Body of pancreas (tissue), 4 donors: ENCODE data around the gene WDR47. TPM values are rescaled to one million over a fixed set of nuclear protein-coding genes. Genes with fewer than 3 reads are reported as not detected.

ENCODE experiments used
- ATAC-seq: fragments of 150-250 bp; one replicate; pipeline ENCODE4 v1.9.1; 2016
- DNase-seq, 4 donors: peaks; one replicate each; pipeline ENCODE4 v3.0.0-alpha.2; 2019
- H3K27ac ChIP-seq, 4 donors: fragments of 200-600 bp; sonication (generic); 1 replicate in 3 of 4; 2 replicates in 1 of 4; pipeline versions ENCODE4 v1.5.1 to v1.6.1; 2016 to 2019; ENCODE audit warnings: mild to moderate bottlenecking in 1 of 4, mixed read lengths in 1 of 4, moderate library complexity in 1 of 4
- H3K27me3 ChIP-seq, 2 donors: fragments of 200-600 bp; sonication (generic); one replicate each; pipeline ENCODE4 v1.6.0; 2016; ENCODE audit warnings: mild to moderate bottlenecking in 1 of 2
- H3K36me3 ChIP-seq, 2 donors: fragments of 200-600 bp; sonication (generic); replicated peaks in 1 of 2; 2 replicates each; pipeline ENCODE4 v1.5.1; 2016; ENCODE audit warnings: low read depth in 2 of 2; ENCODE audit not compliant: insufficient read depth in 1 of 2
- H3K4me1 ChIP-seq: fragments of 200-600 bp; sonication (generic); one replicate; pipeline ENCODE4 v1.6.0; 2016
- H3K4me3 ChIP-seq, 2 donors: fragments of 200-600 bp; sonication (generic); 1 replicate in 1 of 2; 2 replicates in 1 of 2; pipeline ENCODE4 v1.5.1; 2016 to 2019
- H3K9me3 ChIP-seq, 3 donors: fragments of 200-600 bp; sonication (generic); 1 replicate in 2 of 3; 2 replicates in 1 of 3; pipeline ENCODE4 v1.5.1; 2016
- POLR2A ChIP-seq, 3 donors: fragments of 450-650 bp; IDR thresholded peaks; one replicate each; pipeline ENCODE4 v1.6.1; 2016; ENCODE audit warnings: antibody characterized with exemption in 3 of 3, mild to moderate bottlenecking in 2 of 3
- WGBS, 2 donors: methylation state at CpG; one replicate each; pipeline ENCODE4 v1.1.5; 2017; 5-methylcytosine and 5-hydroxymethylcytosine counted together
- intact Hi-C: fragments of 100-400 bp; cut with DNase I; formaldehyde crosslinking; loops from one replicate; pipeline ENCODE4 v1.15.1; 2023
- total RNA-seq, 2 donors: library from RNA; depleted of rRNA; stranded (reverse); fragments of >200 nt; gene quantifications; one replicate each; pipeline ENCODE4 v1.1.0, GENCODE V29; 2016
- TF ChIP-seq, protein P1 (sequence below), 7 experiments: fragments of 450-650 bp in 4 of 7; fragments of 200-600 bp in 3 of 7; sonication (generic) in 3 of 7; IDR thresholded peaks; one replicate each; pipeline ENCODE4 v1.5.1; 2016 to 2019; ENCODE audit warnings: antibody characterized with exemption in 7 of 7

Gene WDR47
- 1 to 10 TPM; 5.6 to 7.3 TPM for total RNA-seq

DNA sequence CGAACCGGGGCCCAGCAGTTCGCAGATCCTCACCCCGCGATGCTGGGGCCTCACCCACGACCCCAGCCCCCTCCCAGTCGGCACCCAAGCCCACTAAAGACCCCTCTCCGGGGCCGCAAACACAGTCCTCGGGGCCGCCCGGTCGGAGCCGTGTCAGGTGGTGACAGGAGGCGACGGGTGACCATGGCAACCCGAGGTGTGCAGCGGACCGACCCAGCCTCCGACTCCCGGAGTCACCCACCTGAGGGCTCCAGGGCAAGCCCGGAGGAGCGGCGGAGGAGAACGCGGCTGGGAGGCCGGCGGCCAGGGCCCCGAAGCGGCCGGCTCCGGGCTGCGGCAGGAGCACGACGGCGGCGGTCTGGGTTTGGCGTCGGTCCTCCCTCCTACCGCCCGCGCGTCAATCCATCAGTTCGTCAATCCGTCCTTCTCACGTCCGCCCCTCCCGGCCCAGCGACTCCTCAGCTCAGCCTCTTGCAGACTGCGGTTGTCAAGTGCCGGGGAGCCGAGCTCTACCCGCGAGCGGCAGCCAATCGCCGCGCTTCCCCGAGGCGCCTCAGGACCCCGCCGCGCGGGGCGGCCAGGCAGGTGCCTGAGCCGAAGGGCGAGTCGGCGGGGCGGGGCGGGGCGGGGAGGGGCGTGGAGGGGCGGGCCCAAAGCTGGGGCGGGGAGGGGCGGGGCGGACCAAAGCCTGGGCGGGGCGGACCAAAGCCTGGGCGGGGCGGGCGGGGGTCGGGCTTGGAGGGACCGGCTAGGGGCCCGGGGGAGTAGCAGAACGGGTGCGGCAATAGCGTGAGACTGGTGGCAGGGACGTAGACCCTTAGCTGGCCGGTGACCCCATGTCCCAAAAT lies at the start of gene WDR47:
TSS of gene WDR47 (minus strand) at position 482 of the 848 bp plus-strand sequence. CDS start 18,590 bp downstream, outside the sequence.
- Histone ChIP-seq H3K36me3 (no peaks in the 10 kb centered on the region), H3K27me3 (no peaks in the 10 kb centered on the region), H3K4me3 (peak within 1 kb of the TSS; percentile 54 to 97), H3K9me3 (no peaks in the 10 kb centered on the region), H3K4me1 (peaks cover 11% of the 10 kb centered on the region), H3K27ac (peak within 1 kb of the TSS; percentile 54 to 88 (median 71))
- DNase-seq: peak; percentile 94 to 97 (median 96)
- intact Hi-C loops: no loop called here
- peak; percentile 100 for ATAC-seq
- WGBS, 2 donors: 0 to 2% methylated on average over 11 to 70 of the region's 90 CpGs
- TF ChIP-seq POLR2A (IDR thresholded peaks at IDR 0.05): peak; percentile 95 to 97 (median 96)
- TF ChIP-seq, protein P1, sequence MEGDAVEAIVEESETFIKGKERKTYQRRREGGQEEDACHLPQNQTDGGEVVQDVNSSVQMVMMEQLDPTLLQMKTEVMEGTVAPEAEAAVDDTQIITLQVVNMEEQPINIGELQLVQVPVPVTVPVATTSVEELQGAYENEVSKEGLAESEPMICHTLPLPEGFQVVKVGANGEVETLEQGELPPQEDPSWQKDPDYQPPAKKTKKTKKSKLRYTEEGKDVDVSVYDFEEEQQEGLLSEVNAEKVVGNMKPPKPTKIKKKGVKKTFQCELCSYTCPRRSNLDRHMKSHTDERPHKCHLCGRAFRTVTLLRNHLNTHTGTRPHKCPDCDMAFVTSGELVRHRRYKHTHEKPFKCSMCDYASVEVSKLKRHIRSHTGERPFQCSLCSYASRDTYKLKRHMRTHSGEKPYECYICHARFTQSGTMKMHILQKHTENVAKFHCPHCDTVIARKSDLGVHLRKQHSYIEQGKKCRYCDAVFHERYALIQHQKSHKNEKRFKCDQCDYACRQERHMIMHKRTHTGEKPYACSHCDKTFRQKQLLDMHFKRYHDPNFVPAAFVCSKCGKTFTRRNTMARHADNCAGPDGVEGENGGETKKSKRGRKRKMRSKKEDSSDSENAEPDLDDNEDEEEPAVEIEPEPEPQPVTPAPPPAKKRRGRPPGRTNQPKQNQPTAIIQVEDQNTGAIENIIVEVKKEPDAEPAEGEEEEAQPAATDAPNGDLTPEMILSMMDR (IDR thresholded peaks at IDR 0.05): peak in 1 of 7 experiments; percentile 16

DNA sequence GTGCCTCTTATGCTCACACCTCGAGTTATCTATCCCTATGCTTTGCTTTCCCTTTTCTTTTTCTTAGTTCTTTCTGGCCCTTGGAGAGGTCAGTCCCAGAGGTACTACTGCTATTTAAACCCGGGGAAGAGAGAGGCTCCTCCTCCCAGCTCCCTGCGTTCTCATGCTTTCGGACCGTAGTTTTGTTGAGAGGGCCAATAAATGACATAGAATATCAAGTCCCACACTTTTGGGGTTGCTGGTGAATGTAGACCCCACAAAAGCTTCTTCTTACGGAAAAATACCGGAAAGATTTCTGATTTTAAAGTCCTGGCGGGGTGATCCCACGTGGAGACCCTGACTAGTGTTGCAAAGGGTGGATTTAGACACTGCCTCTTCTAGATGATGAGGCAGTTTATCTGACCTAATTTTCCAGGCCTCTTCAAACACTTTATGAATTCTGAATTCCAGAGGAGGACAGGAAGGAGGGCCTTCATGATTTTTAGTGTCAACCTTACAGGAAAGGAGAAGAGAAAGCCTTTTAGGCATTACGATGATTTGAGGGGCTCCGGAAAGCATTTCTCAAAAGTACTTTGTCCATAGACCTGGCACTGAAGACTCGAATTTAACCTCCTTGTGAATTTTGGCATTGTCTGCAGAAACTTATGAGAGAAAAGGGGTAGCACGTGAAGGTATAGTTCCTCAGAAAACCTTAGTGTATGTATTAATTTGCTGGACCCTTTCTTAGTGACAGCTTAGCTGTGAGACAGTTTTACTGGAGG lies 49.4 kb upstream of the WDR47 start:
- 1 to 2% methylated on average over 13 of the region's 13 CpGs for WGBS, 2 donors
- ATAC-seq (peak; percentile 41), DNase-seq (peak in 1 of 4 donors; percentile 32)
- TF ChIP-seq POLR2A (IDR thresholded peaks at IDR 0.05): no peak
- TF ChIP-seq, protein P1 (IDR thresholded peaks at IDR 0.05): peak in 1 of 7 experiments; percentile 4
- intact Hi-C loops: no loop called here
- H3K27ac ChIP-seq: peak overlapping the region; percentile 90 to 95 (median 91)
- H3K9me3 ChIP-seq: no peaks in the 10 kb centered on the region
- peaks cover 0 to 3% of the 10 kb centered on the region in 2 donors for H3K27me3 ChIP-seq
- H3K36me3 ChIP-seq: peaks cover 0 to 3% of the 10 kb centered on the region in 2 donors
- peaks cover 30% of the 10 kb centered on the region for H3K4me1 ChIP-seq
- H3K4me3 ChIP-seq: peak overlapping the region; percentile 73 to 78

GRCh38 chr1:109090196-109091077 lies 48.5 kb upstream of the WDR47 start, which contains the start of gene TMEM167B:
TMEM167B (plus strand) TSS chr1:109090764; CDS start chr1:109090873, 109 bp downstream.
- peak within 1 kb of the TSS; percentile 90 to 95 (median 91) for H3K27ac ChIP-seq
- H3K4me1 ChIP-seq: peaks cover 30% of the 10 kb centered on the region
- peaks cover 0 to 3% of the 10 kb centered on the region in 2 donors for H3K27me3 ChIP-seq
- peak within 1 kb of the TSS; percentile 73 to 78 for H3K4me3 ChIP-seq
- intact Hi-C loops: no loop called here
- DNase-seq (peak; percentile 90 to 96 (median 92)), ATAC-seq (peak; percentile 96)
- peaks cover 0 to 3% of the 10 kb centered on the region in 2 donors for H3K36me3 ChIP-seq
- no peaks in the 10 kb centered on the region for H3K9me3 ChIP-seq
- TF ChIP-seq, protein P1 (IDR thresholded peaks at IDR 0.05): peak in 1 of 7 experiments; percentile 33
- peak; percentile 27 to 88 (median 80) for TF ChIP-seq POLR2A (IDR thresholded peaks at IDR 0.05)
- WGBS, 2 donors: 3 to 4% methylated on average over 23 to 67 of the region's 67 CpGs
